Hindlimb muscle (tissue), 1 donor: ENCODE data around the gene POLG. TPM values are rescaled to one million over a fixed set of nuclear protein-coding genes. Genes with fewer than 3 reads are reported as not detected.

Source experiments
- DNase-seq: peaks from one replicate; pipeline ENCODE4 v3.0.0-alpha.2; 2013
- polyA plus RNA-seq: library from polyadenylated mRNA; unstranded; fragments of 120-200 nt; gene quantifications from one replicate; pipeline ENCODE4 v1.2.1, GENCODE V29; 2013; ENCODE audit not compliant: insufficient read length

The POLG gene
- polyA plus RNA-seq, 1 donor, result 40.1 TPM

GRCh38 chr15:89370120-89370977, 35.7 kb upstream of the POLG start:
- no peak for DNase-seq

DNA sequence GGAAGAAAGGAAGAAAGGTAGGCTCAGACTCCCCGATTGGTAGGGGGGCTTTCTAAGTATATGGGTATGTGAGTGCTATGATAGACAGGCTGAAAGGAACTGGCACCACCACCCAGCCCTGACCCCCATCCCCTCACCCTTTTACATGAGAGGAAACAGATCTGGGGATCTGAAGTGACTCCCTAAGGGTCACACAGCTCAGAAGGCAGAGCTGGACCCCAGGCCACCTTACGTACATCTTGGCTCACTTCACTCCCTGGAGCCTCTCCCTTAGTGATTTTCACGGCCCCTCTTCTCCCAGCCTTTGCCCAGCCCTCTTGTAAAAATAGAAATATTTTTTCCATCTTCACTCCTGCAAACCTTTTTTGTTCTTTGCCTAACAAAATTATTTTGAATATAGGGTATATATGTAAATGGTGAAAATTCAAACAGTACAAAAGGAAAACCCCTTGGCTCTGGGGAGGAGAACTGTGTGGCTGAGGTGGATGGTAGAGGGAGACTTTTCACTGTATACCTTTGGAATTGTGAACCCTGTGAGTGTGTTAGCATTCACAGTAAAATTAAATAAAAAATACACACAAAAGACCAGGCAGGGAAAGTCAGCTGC, 34.8 kb upstream of the POLG start:
- no peak for DNase-seq

DNA sequence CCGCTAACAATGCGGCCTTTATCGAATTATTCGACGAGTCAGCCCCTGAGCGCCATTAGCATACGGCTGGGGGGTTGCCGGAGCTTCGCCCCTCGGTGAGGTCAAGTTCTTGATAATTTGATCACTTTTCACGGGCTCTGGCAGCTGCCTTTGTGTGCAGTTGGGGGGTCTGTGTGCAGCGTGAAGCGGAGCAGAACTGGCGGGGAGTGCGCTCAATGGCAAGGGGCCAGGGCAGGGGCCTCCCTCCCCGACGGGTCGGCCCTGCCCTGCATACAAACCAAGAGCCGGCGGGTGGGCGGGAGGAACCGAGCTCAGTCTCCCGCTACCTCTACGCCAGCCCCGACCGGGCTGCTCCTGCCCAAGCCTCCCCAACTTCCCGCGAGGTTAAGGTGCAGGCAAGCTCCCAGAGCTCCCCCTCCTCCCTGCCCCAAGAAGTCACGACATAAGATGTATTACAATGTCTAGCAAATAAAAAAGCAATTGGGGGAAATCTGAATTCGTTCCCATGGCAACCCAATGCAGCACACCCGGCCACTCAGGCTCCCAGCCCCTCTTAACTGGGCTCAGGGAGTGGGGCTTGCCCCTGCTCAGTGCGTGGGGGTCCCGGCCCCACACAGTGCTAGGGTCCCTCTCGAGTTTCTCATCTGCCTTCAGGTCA, 34.1 kb upstream of the POLG start:
- no peak for DNase-seq

DNA sequence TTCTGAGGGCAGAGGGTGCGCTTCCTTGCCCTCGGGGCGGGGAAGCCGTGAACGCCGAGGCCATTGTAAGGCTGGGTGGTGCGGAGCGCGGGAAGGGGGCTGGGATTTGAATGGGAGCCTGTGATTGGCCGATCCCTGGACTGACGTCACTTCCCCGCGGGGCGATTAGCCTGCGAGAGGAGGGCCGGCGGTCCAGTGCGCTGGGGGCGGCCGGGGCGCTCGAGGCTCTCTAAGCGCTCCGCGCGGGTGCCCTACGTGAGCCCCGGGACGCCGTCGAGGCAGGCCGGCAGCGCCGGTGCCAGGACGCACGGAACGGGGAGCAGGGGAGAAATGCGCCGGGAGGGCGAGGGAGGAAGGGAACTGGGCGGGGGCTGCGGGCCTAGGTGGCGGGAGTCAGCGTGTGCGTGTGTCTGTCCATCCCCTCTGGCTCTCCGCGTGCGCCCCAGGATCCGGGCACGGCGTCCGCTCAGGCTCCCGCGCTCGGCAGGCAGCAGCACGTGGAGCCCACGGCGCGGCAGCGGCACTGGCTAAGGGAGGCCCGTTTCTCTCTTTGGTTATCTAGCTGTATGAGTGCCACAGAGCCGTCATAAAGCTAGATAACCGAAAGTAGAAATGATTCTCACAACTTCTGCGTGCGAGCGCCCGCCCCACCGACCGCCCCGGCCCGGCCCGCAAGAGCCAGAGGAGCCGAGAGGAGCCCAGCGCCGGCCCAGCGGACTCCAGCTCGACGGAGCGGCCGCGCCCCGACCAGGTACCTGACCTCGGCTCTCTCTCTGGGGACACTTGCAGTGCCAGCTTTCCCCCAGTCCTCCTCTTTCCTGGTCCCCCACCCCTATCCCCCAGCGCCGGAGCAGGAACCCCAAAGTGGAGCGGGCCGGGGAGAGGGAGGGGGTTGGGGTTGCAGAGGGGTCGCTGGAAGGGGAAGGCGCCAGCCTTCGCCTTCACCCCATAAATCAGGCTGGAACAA, 33.1 kb upstream of the POLG start:
- no peak for DNase-seq

GRCh38 chr15:89366656-89367393, 32.2 kb upstream of the POLG start:
- no peak for DNase-seq

DNA sequence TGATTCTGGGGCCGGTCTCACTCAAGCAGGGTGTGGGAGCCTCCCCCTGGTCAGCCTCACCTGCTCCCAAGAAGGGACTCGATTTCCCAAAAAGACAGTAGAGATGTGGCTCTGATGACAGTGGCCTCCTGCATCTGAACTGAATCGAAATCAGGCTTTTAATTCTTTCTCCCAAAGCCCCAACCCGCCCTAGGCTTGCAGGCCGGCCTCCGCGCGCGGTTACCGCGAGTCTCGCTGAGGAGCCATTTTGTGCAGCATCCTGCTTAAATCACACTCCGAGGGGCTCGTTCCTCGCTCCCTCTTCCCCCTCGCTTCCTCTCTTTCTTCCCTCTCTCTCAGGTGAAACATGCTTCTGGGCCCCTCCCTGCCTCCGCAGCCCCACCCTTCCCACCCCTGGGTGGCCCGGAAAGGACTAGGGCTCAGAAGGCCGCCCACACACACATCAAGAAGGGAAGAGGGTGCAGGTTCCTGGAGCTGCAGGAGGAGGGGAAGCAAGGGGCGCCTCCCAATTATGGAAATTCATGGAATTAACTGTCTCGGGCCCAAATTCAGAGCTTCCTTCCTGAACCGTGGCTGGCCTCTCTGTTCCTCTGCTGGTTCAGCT, 30.9 kb upstream of the POLG start:
- no peak for DNase-seq

DNA sequence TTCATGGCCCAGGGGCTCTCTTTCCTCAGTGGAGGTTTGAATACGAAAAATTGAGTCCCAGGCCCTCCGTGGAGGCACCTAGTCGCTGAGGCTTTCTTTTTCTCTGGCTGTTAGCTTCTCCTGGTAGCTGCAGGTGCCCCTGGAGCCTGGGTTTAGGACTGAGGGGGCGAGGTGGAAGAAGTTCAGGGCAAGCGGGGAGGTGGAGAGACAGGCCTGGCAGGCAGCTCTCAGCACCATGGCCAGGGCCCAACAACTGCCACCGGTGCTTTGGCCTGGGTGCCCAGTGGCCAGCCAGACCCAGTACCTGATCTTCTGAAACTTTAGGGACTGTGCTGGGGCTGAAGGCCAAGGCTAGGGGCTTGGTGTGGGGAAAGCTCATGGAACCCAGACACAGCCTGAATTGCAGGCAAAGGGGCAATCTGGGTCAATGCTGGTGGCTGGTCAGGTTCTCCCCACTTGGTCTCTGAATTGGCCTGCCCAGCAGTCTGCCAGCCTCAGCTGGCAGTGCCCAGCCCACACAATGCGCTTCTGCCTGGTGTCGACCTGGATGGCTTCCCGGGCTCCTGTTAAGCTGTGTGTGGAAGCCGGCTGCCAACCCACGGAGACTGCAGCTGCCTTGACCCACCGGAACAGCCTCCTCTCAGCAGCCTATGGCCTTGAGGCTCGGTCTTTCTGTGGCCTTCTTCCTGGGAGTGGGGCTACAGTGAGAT, 30.3 kb upstream of the POLG start:
- DNase-seq, result no peak

- no peak for DNase-seq
These were observed 29.7 kb upstream of the POLG start for GRCh38 chr15:89364341-89364740.

- no peak for DNase-seq
These were observed 29.1 kb upstream of the POLG start for GRCh38 chr15:89363770-89364169.

DNA sequence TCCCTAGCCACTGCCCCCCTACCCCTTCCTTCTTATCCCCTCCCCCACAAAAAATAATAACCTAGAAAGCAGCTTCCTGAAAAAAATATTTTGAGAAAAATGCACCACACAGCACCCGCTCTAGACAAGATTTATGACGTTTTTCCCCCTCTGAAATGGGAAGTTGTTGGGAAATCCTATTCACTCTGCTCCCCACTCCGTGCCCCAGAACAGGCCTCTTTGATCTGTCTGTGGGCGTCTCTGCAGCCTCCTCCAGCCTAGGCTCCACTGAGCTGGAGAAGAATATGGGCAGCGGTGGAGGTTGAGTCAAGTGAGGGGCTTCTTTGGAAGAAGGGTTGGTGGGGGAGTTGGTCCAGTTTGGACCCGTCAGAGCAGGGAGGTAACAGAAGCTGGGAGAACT, 28.5 kb upstream of the POLG start:
- no peak for DNase-seq

GRCh38 chr15:89362203-89363101, 27.8 kb upstream of the POLG start:
- DNase-seq, result no peak

GRCh38 chr15:89361451-89362202, 27.0 kb upstream of the POLG start:
- peak; percentile 78 for DNase-seq

GRCh38 chr15:89360294-89360971, 25.8 kb upstream of the POLG start:
- DNase-seq, result no peak

DNA sequence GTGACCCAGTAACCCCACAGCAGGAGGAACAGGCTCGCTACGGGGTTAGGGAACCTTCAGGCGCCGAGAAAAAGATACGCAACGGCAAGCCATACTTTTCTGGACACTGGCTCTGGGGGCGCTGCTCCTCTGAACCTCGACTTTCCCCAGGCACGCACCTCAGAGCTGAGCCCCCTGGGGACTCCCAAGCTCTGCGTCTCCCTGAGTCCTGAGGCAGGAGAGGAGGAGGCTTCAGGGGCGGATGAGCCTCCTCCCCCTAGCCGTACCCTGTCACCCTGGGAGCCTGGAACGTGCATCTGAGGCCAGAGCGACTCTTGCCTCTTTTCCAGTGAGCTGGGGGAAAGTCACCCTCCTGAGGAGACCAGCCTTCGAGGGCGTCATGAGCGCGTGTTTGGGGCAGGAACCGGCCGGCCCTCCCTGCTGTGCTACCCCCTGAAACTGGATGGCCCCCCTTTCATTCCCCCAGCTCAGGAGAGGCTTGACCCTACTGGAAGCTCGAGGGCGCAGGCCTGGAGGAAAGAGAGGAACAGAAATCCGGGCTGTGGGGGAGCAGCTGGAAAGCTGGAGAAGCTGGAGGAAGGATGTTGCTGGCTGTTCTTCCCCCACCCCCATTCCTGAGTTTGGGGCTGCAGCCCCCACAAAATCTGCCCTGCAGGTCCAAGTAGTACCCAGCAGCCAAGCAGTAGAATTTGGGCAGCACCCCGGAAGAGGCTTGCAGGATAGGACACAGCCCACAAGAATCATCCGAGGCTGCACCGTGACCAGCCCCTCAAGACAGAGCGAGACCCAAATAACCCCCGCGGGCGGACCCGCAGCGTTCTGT, 25.1 kb upstream of the POLG start:
- DNase-seq, result no peak

DNA sequence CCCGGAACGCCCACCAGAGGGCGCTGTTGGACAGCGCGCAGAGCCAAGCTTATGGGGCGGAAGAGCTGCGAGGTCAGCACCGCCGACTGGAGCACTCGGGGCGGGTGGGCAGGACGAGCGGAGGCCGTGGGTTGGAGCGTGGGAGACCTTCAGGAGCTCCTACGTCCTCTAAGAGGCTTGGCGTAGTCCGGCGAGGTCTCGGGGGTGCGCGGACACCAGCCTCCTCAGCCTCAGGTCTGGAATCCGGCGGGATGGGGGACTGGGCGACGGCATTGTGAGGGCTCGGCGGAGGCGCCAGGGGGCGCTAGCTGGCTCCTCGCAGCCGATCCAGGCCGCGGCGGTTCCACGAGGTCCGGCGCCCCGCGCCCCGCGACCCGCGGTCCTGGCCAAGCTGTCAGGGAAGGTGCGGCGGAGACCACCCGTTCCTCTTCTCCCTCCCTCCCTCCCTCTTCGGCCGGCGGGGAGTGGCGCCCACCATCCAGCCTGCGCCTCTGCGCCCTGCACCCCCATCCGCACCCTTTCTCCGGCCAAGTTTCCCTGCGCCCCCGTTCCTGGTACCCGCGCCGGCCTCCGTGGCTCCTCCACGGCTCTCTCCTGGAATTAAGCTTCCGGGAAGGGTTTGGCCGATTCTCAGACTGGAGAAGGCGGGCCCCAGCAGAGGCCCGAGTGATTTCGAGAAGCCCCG, 24.3 kb upstream of the POLG start:
- DNase-seq, result peak; percentile 86

GRCh38 chr15:89358435-89358754, 23.8 kb upstream of the POLG start:
- no peak for DNase-seq
